Cardiac fibroblast (primary cell): Measurements from ENCODE around the gene TNFAIP1.
"Not testable (repeated sequence)": the region's sequence is repeated elsewhere in the genome, so short reads cannot be mapped to it uniquely, and the experiment has no call there.

Experiments
- DNase-seq, 2 donors: peaks; one replicate each; pipeline versions ENCODE4 v3.0.0 to v3.0.0-alpha.2; 2010; ENCODE audit warnings: low read depth in 2 of 2
- H3K4me3 ChIP-seq, 2 donors: replicated peaks in 1 of 2; 1 replicate in 1 of 2; 2 replicates in 1 of 2; pipeline ENCODE4 v1.5.1; 2011; ENCODE audit warnings: low read depth in 2 of 2, low read length in 2 of 2, mild to moderate bottlenecking in 2 of 2, moderate library complexity in 1 of 2
- CTCF ChIP-seq: IDR thresholded peaks from one replicate; pipeline ENCODE4 v1.5.1; 2011; ENCODE audit warnings: low read depth, mild to moderate bottlenecking, low read length, inconsistent platforms

Gene TNFAIP1

GRCh38 chr17:28334171-28334570 is 1.4 kb upstream of the TNFAIP1 start:
- TF ChIP-seq CTCF: no peak
- DNase-seq: peak; percentile 41 to 52
- peak overlapping the region; percentile 94 to 97 for H3K4me3 ChIP-seq

- DNase-seq: no peak
- no peak for TF ChIP-seq CTCF
These were observed 828 bp upstream of the TNFAIP1 start for GRCh38 chr17:28334666-28335200.

GRCh38 chr17:28335959-28336871 is 654 bp downstream of the TNFAIP1 start:
- no peak for TF ChIP-seq CTCF
- peak; percentile 87 to 93 for DNase-seq
- H3K4me3 ChIP-seq: peak overlapping the region; percentile 94 to 97

More at GRCh38 chr17:28334666-28335200, 828 bp upstream of the TNFAIP1 start:
- peak overlapping the region; percentile 94 to 97 for H3K4me3 ChIP-seq

- TF ChIP-seq CTCF: no peak
- peak overlapping the region in 1 of 2 donors; percentile 3 for H3K4me3 ChIP-seq
- DNase-seq: peak; percentile 62 to 78
These were observed 2.7 kb downstream of the TNFAIP1 start for GRCh38 chr17:28338056-28338768.

GRCh38 chr17:28338769-28339212 is 3.2 kb downstream of the TNFAIP1 start:
- H3K4me3 ChIP-seq, DNase-seq: not testable (repeated sequence)

- no peak for TF ChIP-seq CTCF
- no peak overlapping the region for H3K4me3 ChIP-seq
- no peak for DNase-seq
These were observed 3.9 kb downstream of the TNFAIP1 start for GRCh38 chr17:28339431-28339830.

GRCh38 chr17:28340374-28340773 is 4.8 kb downstream of the TNFAIP1 start:
- no peak for TF ChIP-seq CTCF
- no peak for DNase-seq
- no peak overlapping the region for H3K4me3 ChIP-seq
